DMS53 treated with DMSO at 0.1 percent for 48 hours (cell line): Measurements from ENCODE around the gene LHFPL6.

Experiments used
- DNase-seq: peaks from one replicate; lab custom pipeline; 2025; ENCODE audit not compliant: unreplicated experiment; lab: John Stamatoyannopoulos, UW

Gene LHFPL6

DNA sequence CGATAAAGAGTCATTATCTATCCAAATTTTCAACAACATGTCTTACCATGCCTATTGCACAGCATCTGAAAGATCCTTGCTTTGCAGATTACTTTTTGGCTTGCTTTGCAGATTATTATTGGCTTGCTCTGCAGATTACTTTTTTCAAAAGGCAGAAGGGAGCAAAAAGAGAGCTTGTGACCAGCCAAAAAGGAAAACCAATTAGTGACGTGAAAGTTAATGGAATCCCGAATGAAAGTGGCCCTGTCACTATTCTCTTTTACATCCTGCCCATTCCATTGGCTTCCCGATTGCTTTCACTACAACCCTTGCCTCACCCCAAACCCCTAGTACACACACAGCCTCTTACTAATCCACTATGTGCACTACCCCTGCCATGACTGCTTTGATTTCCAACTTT lies 81.3 kb downstream of the LHFPL6 start:
- no peak for DNase-seq

DNA sequence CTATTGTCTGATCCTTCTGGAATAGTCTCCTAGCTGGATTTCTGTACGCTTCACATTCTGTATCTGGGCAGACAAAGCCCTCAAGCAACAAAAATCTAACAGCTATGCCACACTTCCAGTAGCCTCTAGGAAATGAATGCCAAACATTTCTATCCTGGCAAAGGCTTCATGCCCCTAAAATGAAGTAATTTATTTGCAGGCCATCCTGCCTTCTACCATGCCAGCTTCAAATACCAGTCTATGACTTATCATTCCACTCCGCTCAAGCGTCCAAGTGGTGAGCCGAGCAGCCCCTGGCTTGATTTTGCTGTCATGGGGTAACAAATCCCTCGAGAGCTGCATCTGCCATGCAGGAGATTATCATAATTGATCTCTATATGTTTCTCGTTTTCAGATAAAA lies 86.9 kb downstream of the LHFPL6 start:
- no peak for DNase-seq

DNA sequence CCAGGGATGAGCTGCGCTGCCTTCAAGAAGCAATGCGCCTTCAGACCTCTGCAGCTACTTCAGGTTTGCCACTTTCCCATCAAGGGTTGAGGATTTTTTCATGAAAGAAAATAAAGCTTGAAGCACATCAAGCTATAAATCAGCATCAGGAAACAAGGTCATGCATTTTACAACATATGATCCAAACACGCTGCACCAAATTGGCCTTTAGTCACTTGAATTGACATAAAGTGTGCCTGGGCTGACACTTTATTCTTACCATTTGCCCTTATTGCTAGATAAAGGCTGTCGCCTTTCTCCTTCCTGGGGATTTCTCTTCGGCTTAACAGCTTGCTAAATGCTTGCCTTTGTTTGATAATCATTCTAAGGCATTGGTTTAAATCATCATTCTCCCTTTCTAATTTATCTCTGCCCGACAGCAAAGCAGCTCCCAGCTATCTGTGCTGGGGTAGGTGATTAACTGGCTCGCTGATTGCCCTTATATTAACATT lies 87.7 kb downstream of the LHFPL6 start:
- DNase-seq = no peak

DNA sequence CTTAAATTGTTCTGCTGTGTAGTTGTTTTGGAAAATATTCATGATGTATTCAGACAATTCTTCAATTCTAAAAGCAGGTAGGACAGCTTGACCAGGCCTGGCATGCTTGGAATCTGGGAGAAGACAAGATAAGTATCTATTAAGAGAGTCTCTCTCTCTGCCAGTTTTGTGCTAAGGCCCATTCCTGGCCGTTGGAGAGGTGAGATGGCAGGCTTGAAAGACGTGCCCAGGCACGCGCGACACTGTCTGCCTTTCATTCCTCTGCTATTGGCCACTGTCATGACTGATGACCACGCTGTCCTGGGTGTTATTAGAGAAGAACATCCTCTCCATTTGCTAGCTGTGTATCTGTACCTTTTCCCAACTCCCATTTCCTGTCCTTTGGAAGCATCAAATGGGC lies 90.3 kb downstream of the LHFPL6 start:
- DNase-seq = no peak

DNA sequence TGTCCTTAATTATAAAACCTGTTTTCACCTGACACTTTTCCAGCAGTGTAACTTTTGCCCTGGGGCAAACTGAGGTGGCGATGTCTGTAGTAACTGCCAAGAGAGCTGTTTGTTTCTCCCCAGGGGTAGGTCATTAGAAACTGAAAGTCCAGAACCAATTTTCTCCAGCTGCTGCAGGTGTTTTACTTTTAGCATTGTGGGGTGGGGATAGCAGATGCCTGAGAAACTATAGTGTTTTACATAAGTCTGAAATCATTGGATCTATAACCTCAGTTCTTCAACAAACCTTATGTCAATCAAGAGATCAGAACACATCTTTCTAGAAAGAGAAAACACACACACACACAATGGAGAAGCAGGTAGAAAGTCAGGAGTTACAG lies 92.7 kb downstream of the LHFPL6 start:
- no peak for DNase-seq

DNA sequence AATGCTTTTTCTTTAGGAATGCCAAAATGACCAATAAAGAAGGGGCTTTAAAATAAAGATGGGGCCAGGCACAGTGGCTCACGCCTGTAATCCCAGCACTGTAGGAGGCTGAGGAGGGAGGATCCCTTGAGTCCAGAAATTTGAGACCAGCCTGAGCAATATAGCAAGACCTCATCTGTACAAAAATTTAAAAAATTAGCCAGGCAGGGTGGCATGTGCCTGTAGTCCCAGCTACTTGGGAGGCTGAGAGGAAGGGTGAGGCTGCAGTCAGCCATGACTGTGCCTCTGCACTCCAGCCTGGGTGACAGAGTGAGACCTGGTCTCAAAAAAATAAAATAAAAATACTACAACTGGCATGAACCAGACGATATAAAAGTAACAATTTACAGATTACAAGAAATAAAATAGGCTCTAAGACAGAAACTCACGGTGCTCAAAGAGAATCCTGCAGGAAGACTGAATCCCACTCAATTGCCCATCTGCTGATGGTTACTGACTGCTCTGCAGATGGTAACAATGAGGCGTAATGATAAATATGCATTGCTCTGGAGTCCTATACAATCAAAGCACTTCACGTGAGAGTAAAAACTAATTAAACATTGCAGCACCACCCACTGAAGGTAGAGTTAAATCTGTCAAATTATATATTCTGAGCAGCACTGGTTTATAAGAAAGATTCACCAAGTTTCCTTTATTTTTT lies 93.2 kb downstream of the LHFPL6 start:
- no peak for DNase-seq

DNA sequence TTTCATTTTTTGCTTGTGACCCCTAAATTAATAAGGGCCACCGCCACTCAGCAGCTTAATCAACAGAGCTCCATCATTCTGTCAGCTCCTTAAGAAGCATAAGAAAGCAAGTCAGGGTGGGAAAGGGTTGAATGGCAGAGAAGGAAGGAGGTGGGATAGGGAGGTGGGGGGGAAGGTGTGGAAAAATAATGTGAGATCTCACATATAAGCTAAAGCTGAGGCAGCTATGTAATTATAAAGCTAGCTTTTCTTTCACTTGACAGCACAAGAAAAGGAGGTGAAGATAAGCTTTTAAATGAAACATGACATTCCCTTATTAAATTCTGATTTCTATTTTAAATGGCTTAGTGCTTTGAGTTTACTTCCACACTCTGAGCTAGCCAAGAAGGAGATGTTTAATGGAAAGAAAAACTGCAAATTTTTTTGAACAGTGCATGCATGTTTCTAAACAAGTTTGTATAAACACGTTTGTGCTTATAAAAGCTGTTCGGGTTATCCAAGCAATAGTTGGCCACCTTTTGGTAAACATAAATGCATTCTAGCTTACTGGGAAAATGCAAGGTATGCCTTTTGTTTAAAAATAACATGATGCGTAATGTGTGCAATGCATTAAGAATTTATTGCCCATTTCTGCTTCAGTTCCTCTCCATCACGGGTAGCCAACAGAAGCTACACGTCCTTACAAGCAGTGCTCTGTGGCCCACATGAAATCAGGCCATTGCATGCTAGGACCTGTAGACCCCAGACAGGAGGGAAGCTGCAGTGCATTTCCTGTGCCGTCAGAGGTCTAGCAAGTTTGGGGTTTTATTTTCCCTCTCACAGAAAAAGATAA lies 96.2 kb downstream of the LHFPL6 start:
- DNase-seq = no peak

DNA sequence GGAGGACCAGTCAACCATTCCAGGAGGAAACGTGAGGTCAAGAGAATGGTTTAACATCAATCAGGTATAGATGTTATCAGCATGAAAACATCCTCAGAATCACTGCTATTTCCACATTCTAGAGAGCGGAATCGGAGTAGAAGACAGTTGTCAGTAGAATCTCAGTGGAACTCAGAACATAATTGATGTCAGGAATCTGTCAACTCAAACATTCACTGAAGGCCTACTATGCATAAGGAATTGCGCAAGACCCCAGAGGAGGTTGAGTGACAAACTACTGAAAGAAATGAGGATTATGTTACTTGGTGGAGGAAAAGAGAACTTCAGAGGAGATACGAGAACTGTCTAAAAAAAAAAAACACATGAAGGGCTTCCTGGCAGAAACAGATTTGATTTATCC lies 97.8 kb downstream of the LHFPL6 start:
- no peak for DNase-seq

DNA sequence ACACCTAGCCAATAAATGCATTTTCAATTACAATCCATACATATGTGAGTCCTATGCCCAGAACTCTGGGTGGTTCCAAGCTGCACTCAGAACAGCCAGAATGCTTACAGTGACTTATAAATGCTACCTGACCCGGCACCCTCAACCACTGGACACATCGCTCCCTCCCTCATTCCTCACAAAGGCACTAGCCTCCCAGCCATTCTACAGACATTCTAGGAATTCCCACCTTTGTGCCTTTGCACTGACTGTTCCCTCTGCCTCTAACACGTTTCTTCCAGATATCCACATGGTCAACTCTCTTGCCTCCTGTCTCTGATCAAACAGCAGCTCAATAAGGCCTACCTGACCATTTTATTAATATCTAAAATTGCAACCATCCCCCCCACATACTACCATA lies 99.9 kb downstream of the LHFPL6 start:
- DNase-seq = no peak

DNA sequence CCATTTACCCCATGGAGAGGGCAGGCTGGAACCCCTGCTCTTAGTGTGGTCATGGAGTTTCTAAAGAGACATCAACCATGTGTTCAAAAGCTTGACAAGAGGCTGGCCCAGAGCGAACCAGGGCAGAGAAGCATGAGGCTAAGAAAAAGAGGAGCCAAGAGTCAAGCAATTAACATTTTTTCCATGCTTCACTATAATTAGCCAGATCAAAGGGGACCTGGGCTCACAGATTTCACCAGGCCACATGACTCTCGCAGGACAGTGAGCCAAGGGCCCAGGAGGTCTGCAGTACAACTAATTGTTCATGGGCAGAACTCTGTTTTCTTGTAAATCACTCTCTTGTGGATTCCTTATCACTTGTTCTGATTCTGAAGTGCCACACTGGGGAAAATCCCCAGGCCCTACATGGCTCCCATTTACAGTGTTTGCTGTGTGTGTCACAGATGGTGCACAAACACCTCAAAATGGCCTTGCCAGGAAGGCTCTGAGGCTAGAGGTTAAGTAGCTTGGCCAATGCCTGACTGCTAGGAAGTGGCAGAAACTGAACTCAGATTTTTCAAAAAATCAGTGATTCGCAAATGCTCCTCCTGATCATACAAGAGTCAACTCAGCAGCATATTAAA lies 101.2 kb downstream of the LHFPL6 start:
- no peak for DNase-seq

DNA sequence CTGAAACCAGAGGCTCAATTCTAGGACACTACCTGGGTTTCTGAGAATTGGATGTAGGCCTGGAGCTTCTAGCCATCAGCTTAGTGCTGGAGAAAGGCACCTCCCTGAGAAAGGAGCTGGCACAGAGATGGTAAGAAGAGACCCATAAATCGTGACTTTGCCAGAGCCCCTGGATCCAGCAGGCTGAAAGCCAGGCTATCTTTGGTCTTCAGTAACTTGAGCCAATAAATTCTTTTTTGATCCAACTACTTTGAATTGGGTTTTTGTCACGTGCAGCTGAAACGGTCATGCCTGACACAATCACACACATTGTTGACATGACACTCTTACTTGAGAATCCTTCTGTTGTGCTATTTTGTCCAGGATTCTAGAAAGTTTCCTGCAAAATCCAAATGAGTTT lies 103.4 kb downstream of the LHFPL6 start:
- DNase-seq = no peak

DNA sequence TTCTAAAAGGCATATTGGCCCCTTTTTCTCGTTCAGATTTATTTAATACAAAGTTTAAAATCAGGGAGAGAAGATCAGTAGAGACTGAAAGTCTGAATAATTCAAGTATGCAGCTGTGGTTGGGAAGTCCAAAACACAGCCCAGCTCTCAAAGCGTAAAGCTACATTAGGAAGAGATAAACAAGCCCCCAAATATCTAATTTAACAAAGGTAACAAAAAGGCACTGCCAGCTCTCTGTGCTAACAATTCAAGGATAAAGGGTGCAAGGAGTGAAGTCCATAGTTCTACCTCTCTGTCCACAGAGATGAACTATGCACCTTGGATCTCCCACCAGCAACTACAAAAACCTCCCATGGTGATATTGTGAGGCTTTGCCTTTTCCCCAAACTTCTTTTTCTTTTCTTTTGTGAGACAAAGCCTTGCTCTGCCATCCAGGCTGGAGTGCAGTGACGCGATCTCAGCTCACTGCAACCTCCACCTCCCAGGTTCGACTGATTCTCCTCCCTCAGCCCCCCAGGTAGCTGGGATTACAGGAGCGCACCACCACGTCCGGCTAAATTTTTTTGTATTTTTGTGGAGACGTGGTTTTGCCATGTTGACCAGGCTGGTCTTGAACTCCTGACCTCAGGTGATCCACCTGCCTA lies 104.4 kb downstream of the LHFPL6 start:
- no peak for DNase-seq

DNA sequence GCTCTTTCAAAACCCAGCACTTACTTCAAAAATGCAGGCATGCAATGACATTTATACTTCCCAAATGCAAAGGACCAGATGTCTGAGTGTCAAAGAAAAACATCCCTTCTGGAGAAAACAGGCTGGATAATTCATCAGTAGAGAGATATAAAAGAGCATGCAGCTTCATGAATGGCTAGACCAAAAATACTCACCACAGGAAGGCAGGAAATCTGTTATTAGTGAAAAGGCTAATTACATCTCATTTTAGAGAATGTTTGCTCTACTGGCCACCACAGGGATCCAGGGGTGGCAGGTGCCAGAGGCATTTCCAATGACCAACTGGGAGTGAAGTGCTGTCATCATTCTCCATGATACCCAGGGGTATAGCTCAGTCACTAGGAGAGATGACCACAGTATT lies 106.5 kb downstream of the LHFPL6 start:
- DNase-seq = no peak

DNA sequence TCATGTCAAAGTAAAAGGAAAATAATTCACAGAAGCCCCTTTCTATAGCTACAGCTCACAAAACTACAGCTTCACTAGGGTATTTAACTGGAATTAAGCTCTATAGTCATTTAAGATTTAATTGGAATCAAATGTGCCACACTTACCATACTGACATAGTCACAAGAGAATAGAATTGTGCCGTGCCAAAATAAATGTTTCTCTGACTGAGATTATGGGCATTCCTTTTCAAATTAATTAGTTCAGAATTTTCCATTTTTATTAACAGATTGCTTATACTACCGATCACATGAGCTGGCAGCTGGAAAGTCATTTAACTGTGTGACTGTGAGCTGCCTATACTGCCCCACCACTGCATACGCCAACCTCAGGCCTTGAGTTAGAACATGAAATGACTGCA lies 108.4 kb downstream of the LHFPL6 start:
- DNase-seq = no peak

DNA sequence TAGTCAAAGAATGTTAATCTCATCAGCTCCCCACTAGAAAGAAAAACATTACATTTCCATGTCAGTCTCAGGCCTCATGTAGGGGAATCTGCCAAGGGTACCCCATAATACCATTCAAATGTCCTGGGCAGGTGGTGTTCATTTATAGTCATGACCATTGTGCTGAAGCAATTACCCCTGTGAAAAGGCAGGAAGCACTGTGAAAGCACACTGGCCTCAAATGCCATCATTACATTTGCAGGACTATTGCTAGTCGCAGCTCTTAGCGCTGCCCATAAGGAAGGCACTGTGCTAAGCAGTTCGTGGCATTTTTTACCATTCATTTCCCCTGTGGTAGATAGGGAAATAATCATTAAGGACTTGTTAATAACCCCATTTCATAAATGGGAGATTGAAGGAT lies 109.0 kb downstream of the LHFPL6 start:
- DNase-seq = no peak

DNA sequence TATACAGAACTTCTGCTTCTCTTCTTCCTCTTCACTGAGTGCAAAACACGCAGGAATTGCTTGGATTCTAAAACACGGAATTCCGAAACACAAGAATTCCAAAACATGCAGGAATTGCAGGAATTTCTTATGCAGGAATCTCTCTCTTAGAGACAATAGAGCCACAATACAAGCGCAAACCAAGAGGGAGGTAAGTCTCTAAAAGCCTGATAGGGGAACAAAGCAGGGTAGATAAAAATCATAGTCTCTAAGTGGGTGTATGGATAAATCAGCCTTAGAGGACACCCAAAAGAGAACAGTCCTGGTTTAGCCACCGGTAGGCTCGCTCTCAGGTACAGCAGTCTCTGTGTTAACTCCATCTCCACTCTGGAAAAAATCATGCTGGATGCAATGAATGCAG lies 112.9 kb downstream of the LHFPL6 start:
- no peak for DNase-seq

DNA sequence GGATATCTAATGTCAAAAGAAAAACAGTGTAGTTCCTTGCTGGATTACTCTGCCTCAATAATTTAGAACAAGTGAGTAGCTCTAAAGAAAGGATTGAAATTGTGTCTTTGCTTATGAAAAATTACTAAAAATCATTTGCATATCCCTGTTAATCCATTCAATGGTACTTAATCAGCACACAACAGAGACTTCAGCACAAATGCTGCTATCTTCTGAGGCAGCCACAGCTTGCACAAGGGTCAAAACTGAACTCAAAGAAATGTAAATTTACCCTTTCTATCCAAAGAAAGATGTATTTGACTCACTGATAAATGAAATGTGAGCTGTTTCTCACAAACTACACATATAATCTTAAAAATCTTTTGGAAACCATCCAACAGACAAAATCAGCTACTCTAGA lies 116.2 kb downstream of the LHFPL6 start:
- DNase-seq = no peak

DNA sequence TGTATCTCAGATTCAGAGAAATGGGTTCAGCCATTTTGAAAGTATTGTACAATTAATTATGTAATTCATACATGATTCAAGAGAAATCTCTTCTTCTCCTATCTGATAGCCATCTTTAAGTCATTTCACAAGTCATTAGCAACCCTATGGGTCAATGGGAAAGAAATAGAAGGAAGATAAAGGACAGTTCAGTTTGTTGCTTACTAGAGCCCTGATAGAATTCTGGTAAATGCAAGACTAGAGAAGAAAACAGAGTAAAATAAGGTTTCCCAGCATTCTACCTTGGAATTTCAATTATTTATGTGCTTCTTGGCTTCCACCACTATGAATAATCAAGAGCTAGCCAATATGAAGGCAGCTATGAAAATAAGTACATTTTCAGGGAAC lies 117.7 kb downstream of the LHFPL6 start:
- no peak for DNase-seq

DNA sequence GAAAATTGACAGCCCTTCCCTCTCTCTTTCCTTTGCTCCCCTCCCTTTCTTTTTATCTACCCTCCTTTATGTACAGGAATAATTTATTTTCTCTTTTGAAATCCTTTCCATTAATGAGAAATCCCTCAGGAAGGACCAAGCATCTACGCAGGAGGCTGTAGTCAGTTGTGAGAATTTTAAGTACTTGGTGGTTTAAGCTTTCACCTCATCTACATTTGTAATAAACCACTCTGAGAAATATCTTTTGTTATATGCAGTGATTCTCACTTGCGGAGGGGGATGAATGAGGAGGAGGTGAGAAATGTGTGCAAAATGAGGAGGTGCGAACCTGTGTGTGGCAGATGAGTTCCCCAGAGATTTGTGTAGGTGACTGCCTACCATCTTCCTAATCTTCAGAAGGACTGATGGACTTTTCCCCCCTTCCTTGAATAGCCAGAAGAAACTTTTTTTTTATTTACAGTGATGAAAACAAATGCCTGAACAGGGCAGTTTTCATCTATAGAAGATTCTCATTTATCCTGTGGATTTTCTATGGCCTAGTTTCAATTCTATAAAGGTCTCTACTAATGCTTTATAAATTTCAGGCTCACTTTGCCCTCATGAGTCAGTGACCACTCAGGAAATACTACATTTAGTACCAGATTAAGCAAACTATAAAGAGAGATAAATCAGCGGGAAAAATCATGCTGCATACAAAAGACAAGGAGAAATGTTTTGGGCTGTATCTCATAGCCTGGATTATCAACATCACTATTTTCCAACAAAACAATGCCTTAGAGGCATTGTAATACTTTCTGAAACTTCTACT lies 118.3 kb downstream of the LHFPL6 start:
- no peak for DNase-seq

DNA sequence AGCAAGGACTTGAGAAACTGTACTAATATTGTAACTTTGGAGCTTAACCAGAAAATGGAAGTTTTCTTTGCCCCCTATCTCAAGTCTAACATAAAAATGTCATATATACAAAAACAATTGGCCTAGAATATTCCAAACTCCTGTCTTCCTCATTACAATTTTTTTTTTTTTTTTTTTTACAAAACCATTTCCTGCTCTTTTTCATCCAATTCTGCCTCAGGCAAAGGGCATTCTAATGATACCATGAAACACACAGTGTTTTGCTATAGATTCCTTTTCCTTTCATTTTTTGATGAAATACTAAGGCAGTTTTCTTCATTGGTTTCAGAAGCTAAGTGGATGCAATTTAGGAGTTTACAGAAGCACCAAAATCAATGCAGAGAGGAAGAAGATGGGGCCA lies 119.7 kb downstream of the LHFPL6 start:
- DNase-seq = no peak

DNA sequence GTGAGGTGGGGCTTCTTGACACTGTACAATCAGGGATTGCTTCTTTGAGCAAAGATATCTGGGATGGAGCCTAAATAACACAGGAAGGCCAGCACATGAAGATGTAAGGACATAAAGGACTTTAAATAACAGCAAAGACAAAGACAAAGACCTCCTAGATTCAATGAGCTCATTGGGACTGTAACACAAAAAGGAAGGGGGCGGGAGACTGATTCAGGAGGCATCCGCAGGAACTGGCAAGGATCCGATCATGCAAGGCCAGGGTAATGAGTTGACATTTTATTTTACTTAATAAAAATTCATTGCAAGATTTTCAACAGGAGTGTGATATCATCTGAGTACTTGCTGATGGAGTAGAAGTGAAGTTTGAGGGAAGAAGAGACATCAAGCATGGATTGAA lies 121.5 kb downstream of the LHFPL6 start:
- no peak for DNase-seq
